HepG2 (cell line): ENCODE measurements around the gene GHRH. TPM values are rescaled to one million over a fixed set of nuclear protein-coding genes. Genes with fewer than 3 reads are reported as not detected.

Experiments used
- FIP1L1 ChIP-seq: fragments of 200-400 bp; formaldehyde crosslinking; IDR thresholded peaks from 2 replicates; pipeline ENCODE4 v1.6.1; 2018; ENCODE audit warnings: low read depth, mild to moderate bottlenecking, low read length, moderate library complexity, borderline replicate concordance; ENCODE audit not compliant: insufficient read depth
- IRF9 ChIP-seq: sonication (generic); formaldehyde crosslinking; IDR thresholded peaks from 2 replicates; pipeline ENCODE4 v1.8.0; 2022; ENCODE audit warnings: missing genetic modification reagents, mild to moderate bottlenecking, borderline replicate concordance
- KDM3A ChIP-seq: IDR thresholded peaks from 2 replicates; pipeline ENCODE4 v1.6.1; 2018; ENCODE audit warnings: low read depth, missing compliant biosample characterization
- KLF11 ChIP-seq: IDR thresholded peaks from 2 replicates; pipeline ENCODE4 v1.6.1; 2016; ENCODE audit warnings: missing compliant biosample characterization
- MBD4 ChIP-seq: IDR thresholded peaks from 2 replicates; pipeline ENCODE4 v1.6.1; 2012; ENCODE audit warnings: low read length, inconsistent platforms, borderline replicate concordance
- NFATC3 ChIP-seq: sonication (generic); formaldehyde crosslinking; IDR thresholded peaks from 2 replicates; pipeline ENCODE4 v1.5.1; 2020; ENCODE audit warnings: mild to moderate bottlenecking, missing genetic modification reagents
- NFIC ChIP-seq: IDR thresholded peaks from 2 replicates; pipeline ENCODE4 v1.6.1; 2012; ENCODE audit warnings: mild to moderate bottlenecking, low read length, inconsistent platforms
- NFKBIZ ChIP-seq: IDR thresholded peaks from 2 replicates; pipeline ENCODE4 v1.6.1; 2018; ENCODE audit warnings: missing genetic modification reagents, missing compliant biosample characterization
- PRMT3 ChIP-seq: sonication (generic); formaldehyde crosslinking; IDR thresholded peaks from 2 replicates; pipeline ENCODE4 v1.8.1; 2022; ENCODE audit warnings: low read depth, mild to moderate bottlenecking, moderate library complexity, missing genetic modification reagents, borderline replicate concordance
- RARG ChIP-seq: sonication (generic); formaldehyde crosslinking; IDR thresholded peaks from 2 replicates; pipeline ENCODE4 v1.4.0; 2020; ENCODE audit warnings: low read depth, mild to moderate bottlenecking, missing genetic modification reagents
- SOX13 ChIP-seq, 3 experiments: fragments of 450-650 bp in 1 of 3; sonication (generic) in 1 of 3; formaldehyde crosslinking in 1 of 3; IDR thresholded peaks in 2 of 3; conservative IDR thresholded peaks in 1 of 3; 2 replicates each; pipeline versions ENCODE4 v1.5.0 to v1.6.1; 2016 to 2020; ENCODE audit warnings: antibody characterized with exemption in 1 of 3, mild to moderate bottlenecking in 1 of 3, missing compliant biosample characterization in 1 of 3, missing genetic modification reagents in 1 of 3, moderate library complexity in 1 of 3
- TRIM24 ChIP-seq: sonication (generic); formaldehyde crosslinking; IDR thresholded peaks from 2 replicates; pipeline ENCODE4 v1.8.0; 2022; ENCODE audit warnings: mild to moderate bottlenecking, missing genetic modification reagents
- ZBTB2 ChIP-seq: sonication (generic); formaldehyde crosslinking; IDR thresholded peaks from 2 replicates; pipeline ENCODE4 v1.8.0; 2022; ENCODE audit warnings: low read depth, missing genetic modification reagents
- ZFP82 ChIP-seq: sonication (generic); formaldehyde crosslinking; IDR thresholded peaks from 2 replicates; pipeline ENCODE4 v1.5.1; 2020; ENCODE audit warnings: mild to moderate bottlenecking, missing genetic modification reagents, borderline replicate concordance
- ZIK1 ChIP-seq: sonication (generic); formaldehyde crosslinking; IDR thresholded peaks from 2 replicates; pipeline ENCODE4 v1.5.0; 2020; ENCODE audit warnings: mild to moderate bottlenecking, low read depth, missing genetic modification reagents, borderline replicate concordance
- ZNF251 ChIP-seq: sonication (generic); formaldehyde crosslinking; IDR thresholded peaks from 2 replicates; pipeline ENCODE4 v1.9.0; 2021; ENCODE audit warnings: mild to moderate bottlenecking, missing genetic modification reagents
- ZNF343 ChIP-seq: sonication (generic); formaldehyde crosslinking; IDR thresholded peaks from 2 replicates; pipeline ENCODE4 v1.4.0; 2020; ENCODE audit warnings: mild to moderate bottlenecking, missing genetic modification reagents
- ZNF589 ChIP-seq: sonication (generic); formaldehyde crosslinking; conservative IDR thresholded peaks from 2 replicates; pipeline ENCODE4 v1.8.0; 2022; ENCODE audit warnings: mild to moderate bottlenecking, moderate library complexity, missing genetic modification reagents
- ZNF619 ChIP-seq: sonication (generic); formaldehyde crosslinking; IDR thresholded peaks from 2 replicates; pipeline ENCODE4 v1.4.0; 2020; ENCODE audit warnings: mild to moderate bottlenecking, missing genetic modification reagents
- ZNF740 ChIP-seq: sonication (generic); formaldehyde crosslinking; IDR thresholded peaks from 2 replicates; pipeline ENCODE4 v1.4.0; 2020; ENCODE audit warnings: missing genetic modification reagents
- ZNF775 ChIP-seq: sonication (generic); formaldehyde crosslinking; IDR thresholded peaks from 2 replicates; pipeline ENCODE4 v1.4.0; 2020; ENCODE audit warnings: missing genetic modification reagents, mild to moderate bottlenecking, moderate library complexity, borderline replicate concordance
- ZNF83 ChIP-seq: sonication (generic); formaldehyde crosslinking; IDR thresholded peaks from 2 replicates; pipeline ENCODE4 v1.4.0; 2020; ENCODE audit warnings: missing genetic modification reagents, mild to moderate bottlenecking, borderline replicate concordance
- polyA plus RNA-seq, 8 experiments: library from polyadenylated mRNA; depleted of rRNA in 3 of 8; stranded (reverse) in 7 of 8; unstranded in 1 of 8; fragments of >200 nt; fragmentation: Illumina TruSeq in 4 of 8; extraction: Trizol in 4 of 8; gene quantifications; 2 replicates each; pipeline versions ENCODE4 v1.2.1 to v1.2.3, GENCODE V29; 2011 to 2016; ENCODE audit warnings: low read depth in 4 of 8, missing spikeins in 1 of 8, mixed read lengths in 1 of 8; ENCODE audit not compliant: insufficient read depth in 1 of 8
- total RNA-seq, 5 experiments: library from RNA; depleted of rRNA; stranded (reverse); fragments of >200 nt; fragmentation: Illumina TruSeq; extraction: Trizol; gene quantifications; 2 replicates each; pipeline ENCODE4 v1.2.3, GENCODE V29; 2016; ENCODE audit warnings: low read depth in 1 of 5
- TF ChIP-seq, protein P1 (sequence below): sonication (generic); formaldehyde crosslinking; IDR thresholded peaks from 2 replicates; pipeline ENCODE4 v1.4.0; 2020; ENCODE audit warnings: missing genetic modification reagents
- TF ChIP-seq, protein P2 (sequence below): sonication (generic); formaldehyde crosslinking; IDR thresholded peaks from 2 replicates; pipeline ENCODE4 v1.4.0; 2020; ENCODE audit warnings: missing genetic modification reagents

GHRH gene
- total and polyA plus RNA-seq, 2 of the 13 experiments (the other 11 are each of a cell fraction or from before 2014, with no cell fraction given), result not detected

- TF ChIP-seq, protein P1, sequence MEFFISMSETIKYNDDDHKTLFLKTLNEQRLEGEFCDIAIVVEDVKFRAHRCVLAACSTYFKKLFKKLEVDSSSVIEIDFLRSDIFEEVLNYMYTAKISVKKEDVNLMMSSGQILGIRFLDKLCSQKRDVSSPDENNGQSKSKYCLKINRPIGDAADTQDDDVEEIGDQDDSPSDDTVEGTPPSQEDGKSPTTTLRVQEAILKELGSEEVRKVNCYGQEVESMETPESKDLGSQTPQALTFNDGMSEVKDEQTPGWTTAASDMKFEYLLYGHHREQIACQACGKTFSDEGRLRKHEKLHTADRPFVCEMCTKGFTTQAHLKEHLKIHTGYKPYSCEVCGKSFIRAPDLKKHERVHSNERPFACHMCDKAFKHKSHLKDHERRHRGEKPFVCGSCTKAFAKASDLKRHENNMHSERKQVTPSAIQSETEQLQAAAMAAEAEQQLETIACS, result no peak
- TF ChIP-seq ZIK1, result no peak
- TF ChIP-seq ZNF251 (CRISPR knock-in tag), result no peak
- TF ChIP-seq TRIM24, result no peak
- TF ChIP-seq ZNF83, result no peak; the same call in 1 of the 2 replicates
- TF ChIP-seq ZNF589 (CRISPR knock-in tag), result no peak
- TF ChIP-seq MBD4, result no peak
- no peak for TF ChIP-seq SOX13 (IDR thresholded peaks at IDR 0.05)
- peak in 1 of 2 experiments; percentile 17; a peak in 1 of 4 replicates for TF ChIP-seq SOX13 (CRISPR knock-in tag; conservative IDR thresholded peaks at IDR 0.05 in 1 of 2, IDR thresholded peaks at IDR 0.05 in 1 of 2)
- no peak for TF ChIP-seq ZNF619 (CRISPR knock-in tag)
- no peak for TF ChIP-seq ZNF775 (CRISPR knock-in tag)
- TF ChIP-seq FIP1L1, result no peak
- no peak for TF ChIP-seq KLF11 (CRISPR knock-in tag)
- TF ChIP-seq NFIC, result no peak
- TF ChIP-seq RARG, result no peak
- TF ChIP-seq PRMT3 (CRISPR knock-in tag), result no peak
- no peak; the same call in 1 of the 2 replicates for TF ChIP-seq KDM3A
- no peak for TF ChIP-seq NFATC3
- TF ChIP-seq ZNF740 (CRISPR knock-in tag), result no peak
- TF ChIP-seq ZBTB2 (CRISPR knock-in tag), result no peak
- TF ChIP-seq IRF9 (CRISPR knock-in tag), result no peak
- TF ChIP-seq, protein P2, sequence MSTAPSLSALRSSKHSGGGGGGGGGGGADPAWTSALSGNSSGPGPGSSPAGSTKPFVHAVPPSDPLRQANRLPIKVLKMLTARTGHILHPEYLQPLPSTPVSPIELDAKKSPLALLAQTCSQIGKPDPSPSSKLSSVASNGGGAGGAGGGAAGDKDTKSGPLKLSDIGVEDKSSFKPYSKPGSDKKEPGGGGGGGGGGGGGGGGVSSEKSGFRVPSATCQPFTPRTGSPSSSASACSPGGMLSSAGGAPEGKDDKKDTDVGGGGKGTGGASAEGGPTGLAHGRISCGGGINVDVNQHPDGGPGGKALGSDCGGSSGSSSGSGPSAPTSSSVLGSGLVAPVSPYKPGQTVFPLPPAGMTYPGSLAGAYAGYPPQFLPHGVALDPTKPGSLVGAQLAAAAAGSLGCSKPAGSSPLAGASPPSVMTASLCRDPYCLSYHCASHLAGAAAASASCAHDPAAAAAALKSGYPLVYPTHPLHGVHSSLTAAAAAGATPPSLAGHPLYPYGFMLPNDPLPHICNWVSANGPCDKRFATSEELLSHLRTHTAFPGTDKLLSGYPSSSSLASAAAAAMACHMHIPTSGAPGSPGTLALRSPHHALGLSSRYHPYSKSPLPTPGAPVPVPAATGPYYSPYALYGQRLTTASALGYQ (CRISPR knock-in tag), result no peak
- TF ChIP-seq NFKBIZ, result no peak
- TF ChIP-seq ZNF343 (CRISPR knock-in tag), result no peak
- no peak for TF ChIP-seq ZFP82 (CRISPR knock-in tag)
These were observed 22.0 kb upstream of the GHRH start (continued) for GRCh38 chr20:37283530-37284195.
